HG02571 (cell line): Measurements from ENCODE around the gene PCSK1.
"Not testable (repeated sequence)": the region's sequence is repeated elsewhere in the genome, so short reads cannot be mapped to it uniquely, and the experiment has no call there.

Source experiments
- ATAC-seq: cut with Tn5 transposase; IDR thresholded peaks from one replicate; pipeline ENCODE4 v1.9.1; 2021; ENCODE audit warnings: mild to moderate bottlenecking, moderate library complexity; ENCODE audit not compliant: unreplicated experiment

Gene PCSK1

DNA sequence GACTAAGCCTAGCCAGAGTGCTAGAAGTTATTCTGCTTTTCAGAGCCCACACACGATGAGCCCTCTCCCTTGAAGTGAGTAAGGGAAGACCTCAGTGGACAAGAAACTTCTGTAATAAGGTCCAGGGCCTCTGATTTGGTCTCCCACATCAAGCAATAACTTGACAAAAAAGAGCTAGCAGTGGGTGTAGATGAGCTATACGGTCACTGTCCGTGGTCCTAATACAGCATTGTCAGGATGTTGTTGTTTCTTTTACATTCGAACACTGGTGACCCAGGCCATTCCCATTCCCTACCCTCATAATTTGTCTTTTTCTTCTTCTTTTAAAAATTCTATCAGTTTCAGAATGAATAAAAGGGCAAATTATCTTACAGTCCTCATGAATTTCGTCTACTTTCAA, 5.2 kb downstream of the PCSK1 start:
- no peak for ATAC-seq

DNA sequence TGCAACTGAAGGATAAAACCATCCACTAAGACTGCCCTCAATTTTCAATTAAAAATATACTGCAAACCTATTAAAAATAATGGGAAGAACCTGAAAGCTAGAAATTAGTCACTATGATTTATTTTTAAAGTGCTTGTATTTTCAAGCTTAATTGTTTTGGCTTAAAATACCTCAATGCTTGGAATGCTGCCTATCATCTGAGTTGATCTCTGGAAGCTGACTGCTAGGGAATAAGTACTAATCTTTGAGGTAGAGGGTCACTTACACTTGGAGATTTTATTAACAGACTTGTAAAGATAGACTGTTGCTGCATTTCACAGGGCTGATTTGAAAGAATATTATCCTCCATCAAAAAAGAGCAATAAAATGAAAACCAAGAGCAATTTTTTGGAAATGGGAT, 6.2 kb downstream of the PCSK1 start:
- ATAC-seq = no peak

DNA sequence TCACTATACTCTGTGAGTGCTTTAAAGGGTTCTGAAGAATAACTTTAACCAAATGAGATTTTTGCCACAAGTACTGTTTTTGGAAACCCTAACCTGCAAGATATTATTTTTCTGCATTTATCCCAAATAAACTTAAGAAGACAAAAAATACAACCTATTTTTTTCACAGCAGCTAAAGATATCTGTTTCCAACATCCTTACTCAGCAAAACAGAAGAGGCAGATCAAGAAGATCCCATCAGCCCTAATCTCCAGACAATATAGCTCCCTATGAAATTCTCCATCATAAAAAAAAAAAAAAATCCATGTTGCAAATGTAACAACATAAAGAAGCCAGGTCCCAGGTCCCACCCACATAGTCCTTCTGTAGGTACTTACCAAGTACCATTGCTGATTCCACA, 7.6 kb downstream of the PCSK1 start:
- ATAC-seq = no peak

DNA sequence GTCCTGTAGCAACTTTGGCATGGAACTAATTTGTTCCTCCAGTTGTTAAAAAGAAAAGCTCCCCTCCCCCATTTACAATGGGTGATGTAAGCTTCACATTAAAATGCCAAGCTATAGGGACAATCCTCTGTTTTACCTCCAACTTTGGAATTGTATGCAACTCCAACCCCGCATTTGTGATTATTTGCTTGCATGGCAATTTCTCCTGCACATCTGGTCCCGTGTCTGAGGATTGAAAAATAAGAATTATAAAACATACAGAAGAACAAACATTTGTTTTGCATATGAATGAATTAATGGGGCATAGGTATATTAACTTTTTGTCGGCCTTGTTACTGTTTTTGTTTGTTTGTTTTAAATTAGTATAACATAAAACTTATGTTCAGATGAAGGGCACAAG, 17.2 kb downstream of the PCSK1 start:
- ATAC-seq = no peak

DNA sequence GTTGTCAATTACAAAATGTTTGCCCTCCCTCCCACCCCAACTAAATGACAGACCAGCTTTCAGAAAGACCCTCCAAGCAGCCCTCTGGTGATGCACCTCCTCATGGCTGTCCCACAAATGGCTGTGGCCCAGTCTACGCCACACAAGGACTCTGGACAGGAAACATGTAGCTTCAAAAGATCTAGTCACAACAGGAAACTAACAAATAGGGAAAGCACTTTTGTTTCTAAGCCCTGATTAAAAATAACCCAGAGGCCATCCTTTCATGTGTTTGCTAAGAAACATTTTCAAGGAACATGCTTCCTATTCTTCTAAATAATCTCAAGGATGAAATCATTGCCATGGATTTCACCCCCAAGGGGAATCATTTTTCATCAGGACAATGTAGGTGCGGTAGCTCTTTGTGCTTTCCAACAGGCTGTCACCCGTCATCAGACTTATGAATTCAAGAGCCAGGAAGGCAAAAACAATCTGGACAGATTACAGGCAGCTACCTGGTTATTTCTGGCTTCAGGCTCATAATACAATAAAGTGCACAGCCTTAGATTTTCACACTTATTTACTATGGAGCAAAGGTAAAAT, 20.1 kb downstream of the PCSK1 start:
- no peak for ATAC-seq

DNA sequence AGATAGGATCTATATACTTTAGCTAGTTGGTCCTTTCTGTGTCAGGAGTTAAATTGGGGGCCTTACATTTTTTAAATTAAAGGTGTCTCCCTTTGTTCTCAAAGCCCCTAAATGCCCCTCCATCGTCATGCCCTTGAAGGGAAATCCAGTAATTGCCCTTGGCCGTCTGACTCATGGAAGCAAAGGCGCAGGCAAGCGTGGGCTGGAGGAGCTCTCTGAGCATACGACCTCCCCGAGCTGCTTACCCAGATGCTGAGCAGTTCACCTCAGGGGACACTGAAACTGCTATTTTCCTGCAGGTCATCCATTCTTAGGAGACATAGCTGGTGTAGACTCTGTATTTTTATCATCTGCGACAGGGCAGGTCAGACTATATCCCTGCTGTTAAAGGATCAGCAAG, 23.0 kb downstream of the PCSK1 start:
- ATAC-seq = no peak

DNA sequence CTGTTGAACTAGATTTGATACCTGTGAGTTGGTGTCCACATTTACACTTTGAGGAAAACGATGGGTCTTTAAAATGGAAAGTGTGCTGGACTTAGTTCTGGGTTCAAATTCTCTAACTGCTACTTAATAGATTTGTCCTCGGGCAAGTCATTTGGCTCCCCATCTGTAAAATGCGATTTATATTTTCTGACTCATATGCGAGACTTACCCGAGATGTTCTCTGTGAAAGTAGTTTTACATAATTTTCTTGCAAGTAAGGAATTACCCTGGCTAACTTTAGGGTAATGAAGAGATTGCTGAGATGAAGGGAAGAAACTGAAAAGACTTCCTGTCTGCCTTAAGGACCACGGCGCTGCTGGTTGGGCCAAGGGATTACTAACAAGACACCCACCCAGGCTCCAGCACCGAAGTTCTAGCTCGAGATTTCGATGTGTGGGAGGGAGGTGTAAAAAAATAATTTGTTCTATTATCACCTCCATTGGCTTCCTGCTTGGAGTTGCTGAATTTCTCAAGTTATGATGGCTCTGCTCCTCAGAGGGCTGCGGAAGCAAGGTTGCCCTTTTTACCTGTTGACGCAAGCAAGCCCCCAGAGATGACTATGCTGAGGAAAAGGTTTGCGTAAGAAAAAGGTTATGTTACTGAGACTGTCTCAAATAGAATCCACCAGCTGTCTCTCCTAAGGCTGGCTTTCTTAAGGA, 24.1 kb downstream of the PCSK1 start:
- ATAC-seq = no peak

DNA sequence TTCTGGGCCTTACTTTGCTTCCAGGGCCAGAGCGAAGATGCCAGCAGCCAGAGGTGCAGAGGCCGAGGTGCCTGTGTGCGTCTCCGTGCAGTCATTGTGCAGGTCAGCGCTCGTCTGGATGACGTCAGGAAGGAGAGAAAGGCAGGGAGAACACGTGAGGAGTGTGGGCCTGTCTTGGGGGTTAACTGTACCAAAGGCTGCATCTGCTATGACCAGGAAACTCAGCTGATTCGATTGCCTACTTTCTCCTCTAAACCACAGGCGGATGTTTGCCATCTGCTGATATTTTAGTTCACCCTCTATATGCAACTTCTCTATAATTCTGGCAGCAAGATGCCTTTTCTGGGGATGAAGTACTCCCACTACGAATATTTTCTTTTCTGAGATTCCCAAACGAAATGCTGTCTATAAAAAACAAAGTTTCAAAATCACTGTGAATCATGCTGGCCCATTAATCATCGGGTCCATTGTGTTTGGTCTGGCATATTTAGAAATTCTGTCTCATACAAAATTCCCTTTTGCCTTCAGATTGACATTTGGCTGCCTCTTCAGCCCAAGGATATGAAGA, 24.8 kb downstream of the PCSK1 start:
- no peak for ATAC-seq

DNA sequence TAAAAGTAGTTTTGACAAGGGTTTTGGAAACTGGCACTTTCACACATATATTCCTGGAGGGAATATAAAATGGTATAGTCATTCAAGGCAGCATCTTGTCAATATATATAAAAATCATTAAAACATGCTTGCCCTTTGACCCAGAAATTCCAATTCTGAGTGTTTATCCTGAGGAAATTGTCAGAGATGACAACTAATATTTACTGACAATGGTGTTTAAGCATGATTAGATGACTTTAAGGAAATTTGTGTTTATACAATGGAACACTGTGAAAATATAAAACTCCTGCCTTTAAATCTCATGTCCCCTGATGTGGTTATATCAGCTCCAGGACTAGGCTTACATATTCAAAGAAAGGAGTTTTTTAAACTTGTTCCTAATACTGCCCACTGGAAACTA, 25.6 kb downstream of the PCSK1 start:
- ATAC-seq = no peak

DNA sequence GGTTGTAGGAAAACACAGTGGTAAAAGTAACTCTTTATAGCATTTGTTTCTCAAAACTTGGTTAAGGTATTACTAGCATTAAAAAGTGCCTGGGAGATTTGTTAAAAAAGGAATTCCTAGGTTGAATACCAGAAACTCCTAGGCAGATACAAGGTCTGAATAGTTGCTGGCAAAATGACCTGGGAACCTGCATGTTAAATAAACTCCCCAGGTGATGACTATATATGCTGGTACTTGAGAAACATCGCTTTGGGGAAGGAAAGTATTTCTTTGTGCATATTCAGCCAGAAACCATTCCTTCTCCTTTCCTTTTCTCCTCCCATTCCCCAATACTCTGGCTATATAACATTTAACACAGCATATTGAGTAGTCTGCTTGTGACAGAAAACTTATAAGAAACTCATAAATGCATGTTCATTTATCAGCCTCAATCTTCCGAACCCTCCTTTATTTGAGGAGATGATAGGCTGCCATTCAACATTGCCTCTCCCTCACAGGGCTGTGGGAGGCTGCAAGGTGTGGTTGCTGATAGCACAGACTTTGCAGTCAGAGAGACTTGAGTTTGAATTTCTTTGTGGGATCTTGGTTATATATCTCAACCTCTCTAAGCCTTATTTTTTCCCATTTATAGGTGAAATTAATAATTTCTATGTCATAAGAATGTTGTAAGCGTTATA, 28.7 kb downstream of the PCSK1 start:
- ATAC-seq = no peak

DNA sequence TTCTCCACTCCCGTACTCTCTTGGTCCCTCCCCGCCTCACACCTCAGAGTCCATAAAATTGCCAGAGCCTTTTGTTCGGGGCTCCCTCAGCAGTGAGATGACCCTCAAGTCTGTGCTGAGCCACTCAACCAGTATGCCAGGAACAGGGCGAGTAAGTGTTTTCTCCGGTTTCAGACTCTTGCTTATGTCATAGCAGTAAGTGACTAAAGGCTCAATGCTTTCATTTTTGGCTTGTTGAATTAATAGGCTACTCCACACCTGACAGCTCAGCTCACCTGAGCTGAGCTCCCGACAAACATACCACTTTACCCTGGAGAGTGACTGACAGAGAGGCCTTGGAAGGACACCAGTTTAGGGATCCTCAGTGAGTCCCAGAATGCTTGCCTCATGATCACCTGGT, 30.5 kb downstream of the PCSK1 start:
- no peak for ATAC-seq

DNA sequence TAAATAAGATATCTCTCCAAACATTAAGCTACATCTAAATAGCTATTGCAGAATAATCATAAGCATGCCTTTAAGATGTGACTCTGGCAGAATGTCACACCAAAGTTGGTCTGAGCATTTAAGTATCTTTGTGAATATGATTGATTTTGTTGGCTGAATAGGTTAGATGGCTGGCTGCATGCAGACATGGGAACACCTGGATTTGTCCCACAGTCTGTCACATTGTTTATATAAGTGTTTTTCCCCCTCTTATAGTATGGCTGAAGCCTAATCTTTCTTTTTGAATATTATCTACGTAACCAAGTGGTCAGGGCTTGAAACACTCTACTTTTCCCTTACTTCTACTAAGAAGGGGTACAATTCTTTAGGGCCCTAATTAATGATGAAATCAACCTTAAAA, 36.2 kb downstream of the PCSK1 start:
- ATAC-seq = no peak

DNA sequence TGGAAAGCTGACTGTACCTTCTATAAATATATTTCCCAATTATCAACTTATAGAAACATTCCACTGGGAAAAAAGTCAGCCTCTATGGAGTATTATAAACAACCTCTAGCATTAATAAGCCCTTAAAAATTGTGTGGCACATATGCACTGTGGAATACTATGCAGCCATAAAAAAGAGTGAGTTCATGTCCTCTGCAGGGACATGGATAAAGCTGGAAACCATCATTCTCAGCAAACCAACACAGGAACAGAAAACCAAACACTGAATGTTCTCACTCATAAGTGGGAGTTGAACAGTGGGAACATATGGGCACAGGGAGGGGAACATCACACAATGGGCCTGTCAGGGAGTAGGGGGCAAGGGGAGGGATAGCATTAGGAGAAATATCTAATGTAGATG, 37.8 kb downstream of the PCSK1 start:
- not testable (repeated sequence) for ATAC-seq

DNA sequence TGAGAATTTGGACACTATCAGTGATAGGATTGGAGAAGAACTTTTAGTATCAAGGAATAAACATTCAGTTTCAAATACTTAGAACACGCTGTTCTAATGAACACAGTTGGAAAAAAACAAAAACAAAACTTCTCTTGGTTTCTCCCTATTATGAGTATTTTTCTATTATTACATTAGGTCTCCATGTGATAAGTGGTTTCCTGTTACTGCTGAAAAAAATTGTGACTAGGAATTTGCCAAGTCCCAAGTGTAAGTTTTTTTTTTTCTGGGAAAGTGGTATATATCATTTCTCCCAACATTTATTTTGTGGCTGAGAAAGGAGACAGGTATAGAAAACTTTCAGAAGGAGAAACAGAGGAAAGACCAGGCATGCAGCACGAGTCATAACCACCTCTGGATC, 41.1 kb downstream of the PCSK1 start:
- ATAC-seq = no peak

DNA sequence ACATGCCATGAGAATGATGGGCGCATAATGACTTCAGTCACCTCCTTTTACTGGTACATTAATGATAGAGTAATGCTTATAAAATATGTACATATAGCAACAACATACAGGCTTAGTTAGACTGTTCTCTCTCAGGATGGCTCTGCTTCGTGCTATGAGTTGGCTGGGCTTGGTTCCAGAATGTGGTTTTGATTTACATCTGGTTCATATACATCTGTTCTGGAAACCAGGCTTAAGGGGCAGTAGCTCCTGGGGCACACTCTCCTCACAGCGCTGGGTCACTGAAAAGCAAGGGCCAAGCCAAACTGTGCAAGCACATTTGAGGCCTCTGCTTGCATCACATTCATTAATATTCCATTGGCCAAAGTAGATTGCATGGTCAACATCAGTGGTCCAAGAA, 44.9 kb downstream of the PCSK1 start:
- no peak for ATAC-seq

DNA sequence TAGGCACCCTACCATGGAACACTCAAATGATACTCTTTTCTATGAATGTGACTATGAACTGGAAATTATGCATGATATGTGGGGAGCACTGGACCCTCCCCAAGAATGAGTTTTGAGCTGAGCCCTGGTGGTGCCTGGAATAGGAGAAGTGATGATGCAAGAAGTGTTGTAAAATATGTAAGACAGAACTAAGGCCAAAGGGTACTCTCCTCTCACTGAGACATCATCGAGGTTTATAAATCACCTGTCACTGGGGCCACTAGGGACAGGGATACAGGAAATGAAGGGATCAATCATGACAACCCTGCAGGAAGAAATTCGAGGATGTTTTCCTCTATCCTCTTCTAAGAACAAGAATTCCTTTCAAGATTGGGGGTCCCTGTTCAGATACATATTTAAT, 45.4 kb downstream of the PCSK1 start:
- no peak for ATAC-seq

DNA sequence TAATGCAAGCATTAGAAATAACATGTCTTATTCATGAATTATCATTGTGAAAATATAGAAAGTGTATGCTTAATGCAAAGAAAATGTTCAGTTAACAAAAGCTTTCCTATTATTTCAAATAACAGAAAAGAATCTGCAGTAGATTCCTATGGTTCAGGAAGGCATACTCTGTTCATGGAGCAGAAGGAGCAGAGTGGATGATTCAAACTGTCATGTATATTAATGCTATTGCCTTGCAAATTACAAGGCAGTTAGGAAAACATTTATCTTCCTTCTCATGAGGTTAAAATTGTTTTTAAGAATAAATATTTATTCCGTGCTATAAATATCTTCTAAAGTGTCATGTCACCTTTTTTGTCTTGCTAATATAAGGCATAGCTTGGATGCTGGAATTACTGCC, 47.5 kb downstream of the PCSK1 start:
- no peak for ATAC-seq

DNA sequence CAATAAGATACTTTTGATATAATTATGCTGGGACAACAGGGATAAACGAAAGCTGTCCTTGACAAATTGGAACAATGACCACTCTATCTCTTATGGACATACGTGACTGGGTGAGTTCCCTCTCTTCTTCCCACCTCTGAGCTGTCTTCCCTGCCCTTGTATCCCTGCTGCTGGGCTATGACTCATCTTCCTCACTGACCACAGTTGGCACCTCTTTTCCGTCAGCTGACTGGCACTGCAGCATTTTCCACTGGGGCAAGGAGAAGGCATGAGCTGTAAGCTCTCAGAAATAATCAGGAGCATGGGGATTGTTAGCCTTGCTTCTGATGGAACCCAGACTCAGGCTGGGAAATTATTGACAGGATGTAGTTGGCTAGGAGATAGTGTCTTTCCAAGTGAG, 48.7 kb downstream of the PCSK1 start:
- ATAC-seq = no peak

DNA sequence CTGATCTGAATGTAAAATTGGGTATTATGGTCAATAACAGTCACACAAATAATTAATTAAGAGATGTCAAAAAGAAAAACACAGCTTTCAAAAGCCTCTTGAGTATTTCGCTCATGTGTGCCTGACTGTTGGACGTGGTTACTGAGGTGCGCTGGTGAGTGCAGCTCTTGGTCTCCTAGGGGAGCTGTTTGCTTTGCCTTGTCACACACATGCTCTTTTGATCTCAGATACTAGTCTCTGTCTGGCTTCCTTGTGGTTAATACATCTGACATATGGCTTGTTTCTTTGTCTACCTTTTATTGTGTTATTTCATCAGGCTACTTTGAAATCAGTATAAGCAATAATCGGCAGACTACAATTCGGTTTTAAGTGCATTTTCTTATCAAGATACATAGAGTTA, 51.5 kb downstream of the PCSK1 start:
- ATAC-seq = no peak

DNA sequence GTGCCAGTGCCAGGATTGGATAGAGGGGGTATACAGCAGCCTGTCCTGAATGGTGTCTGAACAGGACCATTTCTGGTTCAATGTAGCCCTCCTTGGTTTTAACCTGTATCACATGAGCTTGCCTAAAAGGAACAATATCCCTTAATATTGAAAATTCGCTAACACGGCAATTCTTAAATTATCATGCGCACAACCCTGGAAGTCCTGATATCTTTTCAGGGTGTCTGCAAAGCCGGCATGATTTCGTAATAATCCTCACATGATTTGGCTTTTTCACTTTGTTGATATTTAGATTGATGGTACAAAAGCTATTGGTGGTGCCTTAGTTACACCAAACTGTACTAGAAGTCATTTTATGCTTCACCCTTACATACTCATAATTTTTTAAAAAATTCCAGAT, 53.2 kb downstream of the PCSK1 start:
- ATAC-seq = no peak

DNA sequence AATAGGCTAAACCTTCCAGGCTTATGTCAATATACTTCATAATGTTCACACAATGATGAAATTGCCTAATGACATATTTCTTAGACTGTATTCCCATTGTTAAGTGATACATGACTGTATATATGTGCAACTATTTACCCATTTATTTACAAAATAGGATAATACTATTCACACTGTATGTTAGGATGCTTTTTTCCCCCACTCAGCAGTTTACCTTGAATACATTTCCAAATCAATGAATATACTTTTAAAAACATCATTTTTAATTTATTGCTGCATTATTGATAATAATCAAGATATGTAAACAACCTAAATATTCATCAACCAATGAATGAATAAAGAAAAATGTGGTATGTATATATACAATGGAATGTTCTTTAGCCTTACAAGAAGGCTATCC, 55.5 kb downstream of the PCSK1 start:
- ATAC-seq = no peak

DNA sequence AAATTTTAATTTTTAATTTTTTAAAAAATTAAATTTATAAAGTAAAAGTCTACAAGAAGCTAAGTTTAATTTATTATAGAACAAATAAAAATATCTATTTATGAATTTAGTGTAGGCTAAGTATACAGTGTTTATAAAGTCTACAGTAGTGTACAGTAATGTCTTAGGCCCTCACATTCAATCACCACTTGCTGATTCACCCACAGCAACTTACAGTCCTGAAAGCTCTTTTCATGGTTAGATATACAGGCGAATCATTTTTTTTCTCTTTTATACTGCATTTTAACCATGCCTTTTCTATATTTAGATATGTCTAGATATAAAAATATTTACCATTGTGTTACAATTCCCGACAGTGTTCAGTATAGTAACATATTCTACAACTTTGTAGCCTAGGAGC, 55.9 kb downstream of the PCSK1 start:
- no peak for ATAC-seq
